CD4-positive, alpha-beta T cell (primary cell): ENCODE measurements around the gene RB1. TPM values are rescaled to one million over a fixed set of nuclear protein-coding genes. Genes with fewer than 3 reads are reported as not detected.
"Not testable (repeated sequence)": the region's sequence is repeated elsewhere in the genome, so short reads cannot be mapped to it uniquely, and the experiment has no call there.

Experiments
- ATAC-seq: fragments of 200-7000 bp; cut with Tn5 transposase; one replicate; pipeline ENCODE4 v1.10.0; 2022; ENCODE audit warnings: mild to moderate bottlenecking; ENCODE audit not compliant: poor library complexity
- CTCF ChIA-PET: fragments of 350-600 bp; sonication (Branson Sonifier 250); formaldehyde crosslinking; loops from one replicate; lab custom pipeline; 2021; ENCODE audit warnings: antibody characterized with exemption, inconsistent platforms; lab: Charles Lee
- POLR2A ChIA-PET: fragments of 350-600 bp; sonication (Branson Sonifier 250); formaldehyde crosslinking; loops from one replicate; lab custom pipeline; 2021; ENCODE audit warnings: antibody characterized with exemption, inconsistent platforms; lab: Charles Lee
- DNase-seq, 14 experiments: peaks; one replicate each; pipeline ENCODE4 v3.0.0-alpha.2; 2013 to 2020; ENCODE audit warnings: mixed read lengths in 2 of 14
- H3K27ac ChIP-seq, 2 donors: one replicate each; pipeline versions ENCODE4 v1.5.1 to v1.7.0; 2013; ENCODE audit warnings: low read length in 2 of 2, low read depth in 1 of 2, mild to moderate bottlenecking in 1 of 2
- H3K27me3 ChIP-seq, 2 experiments: 1 replicate in 1 of 2; 2 replicates in 1 of 2; pipeline versions ENCODE4 v1.6.1 to v1.7.0; 2013; ENCODE audit warnings: low read length in 2 of 2, control low read depth in 1 of 2, mild to moderate bottlenecking in 1 of 2, moderate library complexity in 1 of 2; ENCODE audit not compliant: insufficient read depth in 2 of 2, control insufficient read depth in 1 of 2
- H3K36me3 ChIP-seq: one replicate; pipeline ENCODE4 v1.6.1; 2013; ENCODE audit warnings: low read length, control low read depth; ENCODE audit not compliant: insufficient read depth
- H3K4me1 ChIP-seq: one replicate; pipeline ENCODE4 v1.6.1; 2013; ENCODE audit warnings: low read length, control low read depth; ENCODE audit not compliant: insufficient read depth
- H3K4me3 ChIP-seq: one replicate; pipeline ENCODE4 v1.5.1; 2013; ENCODE audit warnings: mild to moderate bottlenecking, low read length, moderate library complexity
- H3K9me3 ChIP-seq, 2 experiments: 1 replicate in 1 of 2; 2 replicates in 1 of 2; pipeline versions ENCODE4 v1.6.1 to v1.7.0; 2013; ENCODE audit warnings: low read length in 2 of 2, mild to moderate bottlenecking in 2 of 2, control low read depth in 1 of 2, moderate library complexity in 1 of 2; ENCODE audit not compliant: control insufficient read depth in 1 of 2, insufficient read depth in 1 of 2
- H3K27ac Mint-ChIP-seq: one replicate; pipeline ENCODE4 v1.8.0; 2020; ENCODE audit warnings: mixed read lengths
- H3K27me3 Mint-ChIP-seq: one replicate; pipeline ENCODE4 v1.8.0; 2021; ENCODE audit warnings: mixed read lengths
- H3K36me3 Mint-ChIP-seq: one replicate; pipeline ENCODE4 v1.8.0; 2021; ENCODE audit warnings: low read depth, mixed read lengths
- H3K4me1 Mint-ChIP-seq: one replicate; pipeline ENCODE4 v1.8.0; 2021; ENCODE audit warnings: low read depth, mixed read lengths
- H3K4me3 Mint-ChIP-seq: one replicate; pipeline ENCODE4 v1.8.0; 2020; ENCODE audit warnings: mild to moderate bottlenecking, mixed read lengths
- H3K9me3 Mint-ChIP-seq: one replicate; pipeline ENCODE4 v1.8.0; 2020; ENCODE audit warnings: mixed read lengths
- CTCF ChIP-seq: fragments of 200-600 bp; IDR thresholded peaks from one replicate; pipeline ENCODE4 v1.8.0; 2022; ENCODE audit warnings: antibody characterized with exemption, mild to moderate bottlenecking
- intact Hi-C, 2 experiments: fragments of 100-400 bp; cut with DNase I in 1 of 2; cut with micrococcal nuclease in 1 of 2; formaldehyde crosslinking; loops; one replicate each; pipeline versions ENCODE4 v1.15.1 to v1.9.0; 2023 to 2025; cut with DNase I, micrococcal nuclease
- total RNA-seq, 174 experiments: library from RNA in 2 of 174; stranded (reverse) in 2 of 174; gene quantifications; one replicate each; pipeline ENCODE4 v1.2.3 and lab custom pipeline; 2021 to 2026

RB1 gene
- total RNA-seq, 2 experiments from 2014 or later = 14.9 to 18.4 TPM

- no peak overlapping the region for H3K27ac Mint-ChIP-seq
- no peaks in the 10 kb centered on the region for H3K27me3 ChIP-seq
- peak overlapping the region; percentile 66 for H3K4me3 Mint-ChIP-seq
- H3K4me3 ChIP-seq = no peak overlapping the region
- ChIA-PET CTCF (no interaction called here), POLR2A (no interaction called here)
- H3K27me3 Mint-ChIP-seq = peaks cover 8% of the 10 kb centered on the region
- ATAC-seq (no peak), DNase-seq (no peak)
- peaks cover 9% of the 10 kb centered on the region for H3K36me3 ChIP-seq
- H3K9me3 Mint-ChIP-seq = no peaks in the 10 kb centered on the region
- peaks cover 47% of the 10 kb centered on the region for H3K36me3 Mint-ChIP-seq
- peaks cover 28% of the 10 kb centered on the region for H3K4me1 ChIP-seq
- H3K27ac ChIP-seq = no peak overlapping the region
- peaks cover 33% of the 10 kb centered on the region for H3K4me1 Mint-ChIP-seq
- TF ChIP-seq CTCF = no peak
- intact Hi-C loops = no loop called here
- H3K9me3 ChIP-seq = peaks cover 11 to 44% of the 10 kb centered on the region in 2 experiments
These were observed 18.7 kb downstream of the RB1 start for GRCh38 chr13:48322294-48322693.

GRCh38 chr13:48333976-48334375, 30.4 kb downstream of the RB1 start:
- Mint-ChIP-seq H3K9me3 (no peaks in the 10 kb centered on the region), H3K4me1 (peaks cover 13% of the 10 kb centered on the region), H3K27ac (no peak overlapping the region), H3K36me3 (peaks cover 4% of the 10 kb centered on the region), H3K4me3 (no peak overlapping the region), H3K27me3 (no peaks in the 10 kb centered on the region)
- Histone ChIP-seq H3K27ac (no peak overlapping the region), H3K9me3 (peaks cover 0 to 1% of the 10 kb centered on the region in 2 experiments), H3K4me3 (no peak overlapping the region), H3K4me1 (no peaks in the 10 kb centered on the region), H3K27me3 (no peaks in the 10 kb centered on the region), H3K36me3 (peaks cover 2% of the 10 kb centered on the region)
- DNase-seq = no peak
- CTCF ChIA-PET = interaction anchor here (1.0 to 5.2 kb wide), 12 partner anchors 9 to 435 kb away, joined by 3 to 77 read pairs (median 3); no protein-coding TSS in a partner anchor
- no peak for TF ChIP-seq CTCF
- no peak for ATAC-seq
- POLR2A ChIA-PET = interaction anchor here (0.6 to 2.6 kb wide), 10 partner anchors 30 to 247 kb away, joined by 3 to 15 read pairs (median 4); partner anchors contain the start of genes RB1 and RCBTB2
- intact Hi-C loops = loop anchor here (1.0 to 2.0 kb wide), 3 partner anchors 246 to 435 kb away; no protein-coding TSS in a partner anchor

- no peaks in the 10 kb centered on the region for H3K27me3 ChIP-seq
- POLR2A ChIA-PET = interaction anchor here (0.6 to 2.6 kb wide), 8 partner anchors 31 to 247 kb away, joined by 3 to 15 read pairs (median 4); partner anchors contain the start of genes RB1 and RCBTB2
- peaks cover 0 to 6% of the 10 kb centered on the region in 2 experiments for H3K9me3 ChIP-seq
- peak; percentile 71 for ATAC-seq
- Mint-ChIP-seq H3K4me3 (no peak overlapping the region), H3K27me3 (no peaks in the 10 kb centered on the region), H3K4me1 (peaks cover 13% of the 10 kb centered on the region), H3K27ac (no peak overlapping the region), H3K9me3 (no peaks in the 10 kb centered on the region), H3K36me3 (peaks cover 4% of the 10 kb centered on the region)
- CTCF ChIA-PET = interaction anchor here (0.6 to 5.2 kb wide), 14 partner anchors 11 to 434 kb away, joined by 3 to 77 read pairs (median 3); partner anchors contain the start of gene NUDT15
- H3K36me3 ChIP-seq = peaks cover 2% of the 10 kb centered on the region
- H3K27ac ChIP-seq = no peak overlapping the region
- peak; percentile 95 for TF ChIP-seq CTCF
- H3K4me3 ChIP-seq = no peak overlapping the region
- intact Hi-C loops = loop anchor here (1.0 to 2.0 kb wide), 3 partner anchors 246 to 435 kb away; no protein-coding TSS in a partner anchor
- DNase-seq = peak in 3 of 14 experiments; percentile 68 to 73 (median 71)
- H3K4me1 ChIP-seq = no peaks in the 10 kb centered on the region
These were observed 31.1 kb downstream of the RB1 start for GRCh38 chr13:48334534-48335127.

- POLR2A ChIA-PET, DNase-seq, CTCF ChIA-PET: not testable (repeated sequence)
These were observed 35.6 kb downstream of the RB1 start for GRCh38 chr13:48339198-48339597.

More at GRCh38 chr13:48339198-48339597, 35.6 kb downstream of the RB1 start:
- H3K4me3 Mint-ChIP-seq, H3K27me3 Mint-ChIP-seq, H3K4me3 ChIP-seq, H3K9me3 Mint-ChIP-seq, H3K36me3 ChIP-seq, H3K27me3 ChIP-seq, H3K9me3 ChIP-seq, ATAC-seq, H3K4me1 Mint-ChIP-seq, H3K27ac ChIP-seq, H3K27ac Mint-ChIP-seq, intact Hi-C loops, H3K4me1 ChIP-seq: not testable (repeated sequence)
- peaks cover 13% of the 10 kb centered on the region for H3K36me3 Mint-ChIP-seq
